CD4-positive, alpha-beta T cell (primary cell): ENCODE measurements around the gene DHCR24. TPM values are rescaled to one million over a fixed set of nuclear protein-coding genes. Genes with fewer than 3 reads are reported as not detected.

Experiments
- ATAC-seq: fragments of 200-7000 bp; cut with Tn5 transposase; one replicate; pipeline ENCODE4 v1.10.0; 2022; ENCODE audit warnings: mild to moderate bottlenecking; ENCODE audit not compliant: poor library complexity
- CTCF ChIA-PET: fragments of 350-600 bp; sonication (Branson Sonifier 250); formaldehyde crosslinking; loops from one replicate; lab custom pipeline; 2021; ENCODE audit warnings: antibody characterized with exemption, inconsistent platforms; lab: Charles Lee
- POLR2A ChIA-PET: fragments of 350-600 bp; sonication (Branson Sonifier 250); formaldehyde crosslinking; loops from one replicate; lab custom pipeline; 2021; ENCODE audit warnings: antibody characterized with exemption, inconsistent platforms; lab: Charles Lee
- DNase-seq, 14 experiments: peaks; one replicate each; pipeline ENCODE4 v3.0.0-alpha.2; 2013 to 2020; ENCODE audit warnings: mixed read lengths in 2 of 14
- H3K27ac ChIP-seq, 2 donors: one replicate each; pipeline versions ENCODE4 v1.5.1 to v1.7.0; 2013; ENCODE audit warnings: low read length in 2 of 2, low read depth in 1 of 2, mild to moderate bottlenecking in 1 of 2
- H3K27me3 ChIP-seq, 2 experiments: 1 replicate in 1 of 2; 2 replicates in 1 of 2; pipeline versions ENCODE4 v1.6.1 to v1.7.0; 2013; ENCODE audit warnings: low read length in 2 of 2, control low read depth in 1 of 2, mild to moderate bottlenecking in 1 of 2, moderate library complexity in 1 of 2; ENCODE audit not compliant: insufficient read depth in 2 of 2, control insufficient read depth in 1 of 2
- H3K36me3 ChIP-seq: one replicate; pipeline ENCODE4 v1.6.1; 2013; ENCODE audit warnings: low read length, control low read depth; ENCODE audit not compliant: insufficient read depth
- H3K4me1 ChIP-seq: one replicate; pipeline ENCODE4 v1.6.1; 2013; ENCODE audit warnings: low read length, control low read depth; ENCODE audit not compliant: insufficient read depth
- H3K4me3 ChIP-seq: one replicate; pipeline ENCODE4 v1.5.1; 2013; ENCODE audit warnings: mild to moderate bottlenecking, low read length, moderate library complexity
- H3K9me3 ChIP-seq, 2 experiments: 1 replicate in 1 of 2; 2 replicates in 1 of 2; pipeline versions ENCODE4 v1.6.1 to v1.7.0; 2013; ENCODE audit warnings: low read length in 2 of 2, mild to moderate bottlenecking in 2 of 2, control low read depth in 1 of 2, moderate library complexity in 1 of 2; ENCODE audit not compliant: control insufficient read depth in 1 of 2, insufficient read depth in 1 of 2
- H3K27ac Mint-ChIP-seq: one replicate; pipeline ENCODE4 v1.8.0; 2020; ENCODE audit warnings: mixed read lengths
- H3K27me3 Mint-ChIP-seq: one replicate; pipeline ENCODE4 v1.8.0; 2021; ENCODE audit warnings: mixed read lengths
- H3K36me3 Mint-ChIP-seq: one replicate; pipeline ENCODE4 v1.8.0; 2021; ENCODE audit warnings: low read depth, mixed read lengths
- H3K4me1 Mint-ChIP-seq: one replicate; pipeline ENCODE4 v1.8.0; 2021; ENCODE audit warnings: low read depth, mixed read lengths
- H3K4me3 Mint-ChIP-seq: one replicate; pipeline ENCODE4 v1.8.0; 2020; ENCODE audit warnings: mild to moderate bottlenecking, mixed read lengths
- H3K9me3 Mint-ChIP-seq: one replicate; pipeline ENCODE4 v1.8.0; 2020; ENCODE audit warnings: mixed read lengths
- intact Hi-C, 2 experiments: fragments of 100-400 bp; cut with DNase I in 1 of 2; cut with micrococcal nuclease in 1 of 2; formaldehyde crosslinking; loops; one replicate each; pipeline versions ENCODE4 v1.15.1 to v1.9.0; 2023 to 2025; cut with DNase I, micrococcal nuclease
- total RNA-seq, 174 experiments: library from RNA in 2 of 174; stranded (reverse) in 2 of 174; gene quantifications; one replicate each; pipeline ENCODE4 v1.2.3 and lab custom pipeline; 2021 to 2026
- TF ChIP-seq, protein P1 (sequence below): fragments of 200-600 bp; IDR thresholded peaks from one replicate; pipeline ENCODE4 v1.8.0; 2022; ENCODE audit warnings: antibody characterized with exemption, mild to moderate bottlenecking

DHCR24 gene
- total RNA-seq, 2 experiments from 2014 or later, result 0.34 to 0.55 TPM

GRCh38 chr1:54875000-54875399, 12.0 kb downstream of the DHCR24 start:
- POLR2A ChIA-PET, result no interaction called here
- intact Hi-C loops, result no loop called here
- TF ChIP-seq, protein P1, sequence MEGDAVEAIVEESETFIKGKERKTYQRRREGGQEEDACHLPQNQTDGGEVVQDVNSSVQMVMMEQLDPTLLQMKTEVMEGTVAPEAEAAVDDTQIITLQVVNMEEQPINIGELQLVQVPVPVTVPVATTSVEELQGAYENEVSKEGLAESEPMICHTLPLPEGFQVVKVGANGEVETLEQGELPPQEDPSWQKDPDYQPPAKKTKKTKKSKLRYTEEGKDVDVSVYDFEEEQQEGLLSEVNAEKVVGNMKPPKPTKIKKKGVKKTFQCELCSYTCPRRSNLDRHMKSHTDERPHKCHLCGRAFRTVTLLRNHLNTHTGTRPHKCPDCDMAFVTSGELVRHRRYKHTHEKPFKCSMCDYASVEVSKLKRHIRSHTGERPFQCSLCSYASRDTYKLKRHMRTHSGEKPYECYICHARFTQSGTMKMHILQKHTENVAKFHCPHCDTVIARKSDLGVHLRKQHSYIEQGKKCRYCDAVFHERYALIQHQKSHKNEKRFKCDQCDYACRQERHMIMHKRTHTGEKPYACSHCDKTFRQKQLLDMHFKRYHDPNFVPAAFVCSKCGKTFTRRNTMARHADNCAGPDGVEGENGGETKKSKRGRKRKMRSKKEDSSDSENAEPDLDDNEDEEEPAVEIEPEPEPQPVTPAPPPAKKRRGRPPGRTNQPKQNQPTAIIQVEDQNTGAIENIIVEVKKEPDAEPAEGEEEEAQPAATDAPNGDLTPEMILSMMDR, result no peak

GRCh38 chr1:54874079-54874830, 12.7 kb downstream of the DHCR24 start:
- DNase-seq, result no peak
- CTCF ChIA-PET, result no interaction called here
- Mint-ChIP-seq H3K36me3 (peaks cover 18% of the 10 kb centered on the region), H3K4me3 (no peak overlapping the region), H3K27ac (no peak overlapping the region), H3K9me3 (no peaks in the 10 kb centered on the region), H3K27me3 (no peaks in the 10 kb centered on the region), H3K4me1 (no peaks in the 10 kb centered on the region)
- Histone ChIP-seq H3K4me1 (no peaks in the 10 kb centered on the region), H3K27me3 (no peaks in the 10 kb centered on the region), H3K4me3 (no peak overlapping the region), H3K36me3 (peaks cover 20% of the 10 kb centered on the region), H3K9me3 (no peaks in the 10 kb centered on the region), H3K27ac (no peak overlapping the region)
- no peak for ATAC-seq
- POLR2A ChIA-PET, result no interaction called here
- intact Hi-C loops, result no loop called here
- TF ChIP-seq, protein P1, result no peak

More at GRCh38 chr1:54875000-54875399, 12.0 kb downstream of the DHCR24 start:
- Histone ChIP-seq H3K9me3 (no peaks in the 10 kb centered on the region), H3K27ac (no peak overlapping the region), H3K4me3 (no peak overlapping the region), H3K4me1 (no peaks in the 10 kb centered on the region), H3K36me3 (peaks cover 20% of the 10 kb centered on the region), H3K27me3 (no peaks in the 10 kb centered on the region)
- CTCF ChIA-PET, result no interaction called here
- Mint-ChIP-seq H3K4me1 (no peaks in the 10 kb centered on the region), H3K27me3 (no peaks in the 10 kb centered on the region), H3K9me3 (no peaks in the 10 kb centered on the region), H3K27ac (no peak overlapping the region), H3K36me3 (peaks cover 18% of the 10 kb centered on the region), H3K4me3 (no peak overlapping the region)
- ATAC-seq, result no peak
- no peak for DNase-seq

DNA sequence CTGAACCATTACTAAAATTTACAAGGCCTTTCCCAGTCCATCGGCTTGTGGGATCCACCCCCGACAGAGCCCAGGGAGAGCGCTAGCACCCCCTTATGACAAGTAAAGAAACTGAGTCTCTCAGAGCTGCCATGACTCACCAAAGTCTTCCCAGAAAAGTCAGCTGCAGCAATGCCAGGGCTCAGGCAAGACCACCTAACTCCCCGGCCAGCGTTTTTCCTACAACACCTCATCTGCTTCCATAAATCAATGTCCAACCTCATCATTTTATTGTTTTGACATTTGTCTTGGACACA, 15.0 kb downstream of the DHCR24 start:
- DNase-seq (no peak), ATAC-seq (no peak)
- H3K27me3 Mint-ChIP-seq, result no peaks in the 10 kb centered on the region
- H3K9me3 Mint-ChIP-seq, result no peaks in the 10 kb centered on the region
- H3K4me3 Mint-ChIP-seq, result no peak overlapping the region
- H3K27me3 ChIP-seq, result no peaks in the 10 kb centered on the region
- no peaks in the 10 kb centered on the region for H3K9me3 ChIP-seq
- intact Hi-C loops, result no loop called here
- H3K27ac ChIP-seq, result no peak overlapping the region
- H3K4me1 ChIP-seq, result no peaks in the 10 kb centered on the region
- POLR2A ChIA-PET, result interaction anchor here (0.6 kb wide), 1 partner anchor 13 kb away, joined by 3 read pairs; no protein-coding TSS in a partner anchor
- TF ChIP-seq, protein P1, result no peak
- CTCF ChIA-PET, result no interaction called here
- no peak overlapping the region for H3K27ac Mint-ChIP-seq
- H3K36me3 Mint-ChIP-seq, result peaks cover 14% of the 10 kb centered on the region
- peaks cover 20% of the 10 kb centered on the region for H3K36me3 ChIP-seq
- no peak overlapping the region for H3K4me3 ChIP-seq
- no peaks in the 10 kb centered on the region for H3K4me1 Mint-ChIP-seq
